ENCODE measurements around the gene DTNB. TPM values are rescaled to one million over a fixed set of nuclear protein-coding genes. Genes with fewer than 3 reads are reported as not detected.

DTNB gene
- total RNA-seq, 1 donor from 2014 or later: 5.9 TPM

- intact Hi-C loops (cut with micrococcal nuclease): no loop called here
- DNase-seq (no peak), ATAC-seq (no peak)
Measured at GRCh38 chr2:25331686-25332365, 341.6 kb downstream of the DTNB start.

- intact Hi-C loops (cut with micrococcal nuclease): no loop called here
- ATAC-seq: no peak
- DNase-seq: no peak
Measured at GRCh38 chr2:25330937-25331336, 342.4 kb downstream of the DTNB start.

- no peak for DNase-seq
- intact Hi-C loops (cut with micrococcal nuclease): no loop called here
- no peak for ATAC-seq
Measured at GRCh38 chr2:25330273-25330672, 343.1 kb downstream of the DTNB start.

GRCh38 chr2:25328152-25329085 lies 345.0 kb downstream of the DTNB start:
- intact Hi-C loops (cut with micrococcal nuclease): no loop called here
- ATAC-seq: peak; percentile 31
- DNase-seq: no peak

Small RNA genes lying within 50 kb of the gene (microRNA-seq; reads per million reads assigned to microRNA genes)
- 73.5 reads per million, percentile 34 among the genes with 10 or more reads in this experiment for gene MIR1301 (ENCODE audit: borderline number of aligned reads)

Other genes starting within 250 kb of the DTNB start
- 26.1 TPM for gene ASXL2, start 204.9 kb upstream of the DTNB start, total RNA-seq